ENCODE data around the gene FIBCD1.

- TF ChIP-seq CTCF (conservative IDR thresholded peaks at IDR 0.05; ENCODE audit: low read depth in 2 of 2) (no peak), ZNF114 (CRISPR knock-in tag; IDR thresholded peaks at IDR 0.05) (no peak), EZH2phosphoT487 (IDR thresholded peaks at IDR 0.05; ENCODE audit: unreplicated experiment) (no peak), EZH2 (IDR thresholded peaks at IDR 0.05; ENCODE audit: low read depth, unreplicated experiment) (no peak), REST (IDR thresholded peaks at IDR 0.05; ENCODE audit: unreplicated experiment) (no peak), NANOG (IDR thresholded peaks at IDR 0.05; ENCODE audit: borderline replicate concordance) (no peak)
Observed at GRCh38 chr9:130902204-130903185, 36.6 kb downstream of the FIBCD1 start.

Data from GM23338 (cell line).